ENCODE results near the gene SFMBT2.

Gene SFMBT2

DNA sequence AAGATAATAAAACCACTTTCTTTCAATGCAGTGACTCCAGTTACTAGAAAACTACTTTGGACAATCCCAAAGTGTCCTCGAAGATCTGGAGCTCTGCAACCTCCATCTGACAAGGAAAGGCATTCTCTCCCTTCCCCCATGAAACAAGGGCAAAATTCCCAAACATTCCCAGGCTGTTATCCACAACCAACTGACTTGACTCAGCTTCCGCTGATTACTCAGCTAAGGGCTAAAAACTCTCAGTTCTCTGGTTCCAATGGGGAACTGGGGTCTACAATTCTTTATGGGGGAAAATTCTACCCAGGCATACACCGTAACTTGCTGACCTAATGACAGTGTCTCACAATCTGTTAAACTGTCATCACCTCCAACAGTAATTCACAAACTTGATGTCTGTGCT lies 48.4 kb downstream of the SFMBT2 start:
- no peak for DNase-seq

DNA sequence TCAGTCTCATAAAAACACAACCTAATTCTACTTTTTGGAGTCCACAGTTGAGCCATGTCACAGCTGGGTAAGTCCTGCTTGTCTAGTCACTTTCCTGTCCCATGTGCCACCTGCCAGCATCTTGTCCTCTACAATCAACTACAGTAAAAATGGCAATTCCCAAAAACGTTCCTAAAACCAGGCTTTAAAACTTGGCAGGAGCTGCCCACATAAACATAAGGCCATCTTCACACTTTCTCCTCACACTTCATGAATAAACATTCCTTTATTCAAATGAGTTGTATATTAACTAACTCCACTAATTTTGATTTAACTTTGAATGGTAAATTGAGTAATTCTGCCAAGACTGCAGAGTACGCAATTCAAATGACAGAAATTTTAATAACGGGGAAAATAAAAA lies 49.5 kb downstream of the SFMBT2 start:
- DNase-seq, result no peak

DNA sequence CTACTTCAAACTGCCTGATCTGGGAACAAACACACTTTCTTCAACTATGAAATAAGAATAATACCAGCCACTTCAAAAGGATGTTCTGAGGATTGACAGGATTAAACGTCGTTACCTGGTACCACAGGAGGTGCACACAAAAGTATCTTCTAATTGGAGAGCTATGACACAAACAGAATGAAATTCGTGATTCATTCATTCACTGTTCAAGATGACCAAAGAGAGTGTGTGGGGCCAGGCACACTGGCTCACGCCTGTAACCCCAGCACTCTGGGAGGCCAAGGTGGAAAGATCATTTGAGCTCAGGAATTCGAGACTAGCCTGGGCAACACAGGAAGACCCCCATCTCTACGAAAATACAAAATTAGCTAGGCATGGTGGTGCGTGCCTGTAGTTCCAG lies 50.9 kb downstream of the SFMBT2 start:
- no peak for DNase-seq

DNA sequence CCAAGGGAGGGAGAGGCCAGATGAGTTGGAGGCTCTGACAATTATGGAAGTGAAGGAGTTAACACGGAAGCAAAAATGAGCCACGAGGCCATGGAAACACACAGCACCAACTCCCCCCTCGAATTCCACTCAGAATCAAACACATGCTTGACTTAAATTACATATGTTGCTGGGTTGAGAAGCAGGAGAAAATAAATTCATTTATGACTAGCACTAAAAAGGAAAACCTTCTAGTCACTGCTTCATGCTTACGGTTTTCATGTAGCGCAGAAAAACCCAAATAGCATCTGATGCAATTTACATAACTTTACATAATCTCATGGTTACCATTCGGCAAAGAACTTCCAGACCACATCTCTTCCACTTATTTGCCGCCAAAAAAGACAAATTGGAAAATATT lies 51.5 kb downstream of the SFMBT2 start:
- no peak for DNase-seq

DNA sequence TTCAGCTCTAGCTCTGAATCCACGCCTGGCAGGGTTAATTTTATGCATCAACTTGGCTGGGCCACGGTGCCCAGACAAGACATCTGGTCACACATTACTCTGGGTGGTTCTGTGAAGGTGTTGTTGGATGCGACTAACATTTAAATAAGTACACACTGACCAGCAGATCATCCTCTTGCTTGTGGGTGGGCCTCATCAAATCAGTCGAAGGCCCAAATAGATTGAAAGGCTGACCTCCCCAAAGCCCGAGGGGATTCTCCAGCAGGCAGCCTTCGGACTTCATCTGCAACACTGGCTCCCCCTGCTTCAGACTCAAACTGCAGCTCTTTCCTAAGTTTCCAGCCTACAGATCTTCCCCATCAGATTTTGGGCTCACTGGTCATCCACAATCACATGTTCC lies 53.6 kb downstream of the SFMBT2 start:
- no peak for DNase-seq

DNA sequence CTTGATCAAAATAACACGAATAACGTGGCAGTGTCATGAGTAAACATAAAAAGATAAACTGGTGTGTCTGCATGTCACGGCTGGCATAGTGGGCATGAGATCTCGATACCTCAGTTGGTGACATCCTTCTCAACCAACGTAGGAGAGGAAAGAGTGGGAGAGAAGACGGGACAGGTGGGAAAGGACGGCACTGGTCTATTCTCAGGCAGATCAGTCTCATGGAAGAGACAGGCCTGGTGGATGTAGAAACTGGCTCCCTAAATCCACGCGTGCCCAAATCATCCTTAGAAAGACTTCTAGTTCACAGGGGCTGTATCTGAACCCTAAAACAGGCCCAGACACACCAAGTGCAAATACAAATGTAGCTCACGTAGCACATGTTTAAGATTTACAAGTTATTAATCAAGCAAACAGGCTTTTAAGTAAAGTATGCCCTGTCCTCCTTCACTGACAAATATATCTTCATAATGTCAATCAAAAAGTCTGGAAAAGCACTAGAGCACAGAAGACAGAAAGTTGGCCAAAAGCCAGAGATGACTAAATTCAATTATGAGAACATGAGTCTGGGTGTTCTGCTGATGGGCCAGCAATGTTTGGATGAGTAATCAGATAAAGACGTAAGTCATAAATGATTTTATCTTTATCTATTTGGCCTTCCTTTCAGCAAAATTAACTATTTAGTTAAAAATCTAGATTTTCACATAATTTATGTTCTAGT lies 56.3 kb downstream of the SFMBT2 start:
- DNase-seq, result peak; percentile 83

DNA sequence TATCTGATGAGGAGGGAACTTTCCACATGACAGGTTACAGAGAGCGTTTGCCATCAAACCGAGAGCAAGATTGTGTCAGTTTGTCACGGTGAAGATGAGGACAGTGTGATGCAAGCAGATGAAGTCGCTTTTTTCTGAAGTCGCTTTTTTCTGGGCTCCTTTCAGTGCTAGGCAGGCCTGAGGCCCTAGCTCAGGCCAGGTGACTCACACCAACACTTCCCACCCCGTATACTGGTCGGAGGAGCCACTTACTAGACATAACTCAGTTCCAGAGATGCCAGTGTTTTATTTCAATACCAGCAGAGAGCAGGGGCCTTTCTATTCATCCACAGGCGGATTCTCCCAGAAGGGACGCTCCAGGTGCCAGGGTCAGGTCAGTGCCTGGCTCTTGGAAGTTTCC lies 58.9 kb downstream of the SFMBT2 start:
- DNase-seq, result no peak

DNA sequence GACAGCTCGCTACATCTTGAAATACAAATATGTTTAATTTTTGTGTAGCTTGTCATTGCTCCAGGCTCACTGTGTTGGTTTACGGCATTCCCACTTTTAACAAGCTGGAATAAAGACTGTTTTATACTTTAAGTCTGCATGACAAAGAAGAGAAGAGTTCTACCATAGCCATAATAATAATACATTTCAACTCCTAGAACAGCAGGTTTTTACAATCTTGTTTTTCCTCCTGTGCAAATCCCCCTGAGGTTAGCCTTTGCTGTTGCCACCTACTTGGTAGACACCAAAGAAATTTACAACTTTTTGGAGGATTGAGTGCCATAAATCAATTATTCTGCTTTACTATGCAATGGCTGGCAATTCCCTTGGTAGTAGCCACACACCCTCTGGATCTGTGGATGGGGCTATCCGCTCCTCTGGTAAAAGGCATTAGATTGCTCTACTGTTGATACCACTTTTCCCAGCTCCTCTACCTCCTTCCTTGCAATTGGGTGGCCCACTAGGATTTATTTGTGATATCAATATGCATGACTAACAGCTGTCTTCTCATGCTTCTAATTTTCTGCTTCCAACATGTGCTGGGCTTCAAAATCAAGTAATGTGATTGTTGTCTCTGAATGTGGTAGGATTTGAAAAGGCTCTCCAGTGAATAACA lies 60.2 kb downstream of the SFMBT2 start:
- no peak for DNase-seq

DNA sequence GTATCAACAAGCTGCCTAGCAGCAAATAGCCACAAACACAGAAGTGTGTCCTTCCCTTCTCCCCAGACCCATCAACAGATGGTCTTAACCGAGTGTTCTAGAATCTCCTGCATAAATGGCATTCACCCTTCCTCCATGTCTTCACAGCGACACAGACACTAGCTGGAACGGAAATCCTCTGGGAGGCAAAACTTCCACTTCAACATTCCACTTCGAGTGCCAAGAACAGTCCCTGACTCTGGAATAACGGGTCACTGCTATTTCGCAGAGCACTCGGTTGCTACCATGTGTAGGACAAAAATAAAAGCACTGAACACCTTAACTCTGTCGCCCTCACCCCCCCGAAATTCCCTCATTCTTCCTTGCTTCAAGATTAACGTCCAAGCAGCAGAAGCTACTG lies 65.1 kb downstream of the SFMBT2 start:
- no peak for DNase-seq

DNA sequence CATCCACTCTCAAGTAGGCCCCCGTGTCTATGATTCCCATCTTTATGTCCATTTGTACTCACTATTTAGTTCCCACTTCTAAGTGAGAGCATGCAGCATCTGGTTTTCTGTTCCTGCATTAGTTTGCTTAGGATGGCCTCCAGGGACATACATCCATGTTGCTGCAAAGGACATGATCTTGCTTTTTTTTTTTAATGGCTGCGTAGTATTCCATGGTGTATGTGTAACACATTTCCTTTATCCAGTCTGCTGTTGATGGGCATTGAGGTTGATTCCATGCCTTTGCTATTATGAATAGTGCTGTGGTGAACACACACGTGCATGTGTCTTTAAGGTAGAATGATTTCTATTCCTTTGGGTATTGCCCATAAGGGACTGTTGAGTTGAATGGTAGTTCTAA lies 67.8 kb downstream of the SFMBT2 start:
- no peak for DNase-seq

DNA sequence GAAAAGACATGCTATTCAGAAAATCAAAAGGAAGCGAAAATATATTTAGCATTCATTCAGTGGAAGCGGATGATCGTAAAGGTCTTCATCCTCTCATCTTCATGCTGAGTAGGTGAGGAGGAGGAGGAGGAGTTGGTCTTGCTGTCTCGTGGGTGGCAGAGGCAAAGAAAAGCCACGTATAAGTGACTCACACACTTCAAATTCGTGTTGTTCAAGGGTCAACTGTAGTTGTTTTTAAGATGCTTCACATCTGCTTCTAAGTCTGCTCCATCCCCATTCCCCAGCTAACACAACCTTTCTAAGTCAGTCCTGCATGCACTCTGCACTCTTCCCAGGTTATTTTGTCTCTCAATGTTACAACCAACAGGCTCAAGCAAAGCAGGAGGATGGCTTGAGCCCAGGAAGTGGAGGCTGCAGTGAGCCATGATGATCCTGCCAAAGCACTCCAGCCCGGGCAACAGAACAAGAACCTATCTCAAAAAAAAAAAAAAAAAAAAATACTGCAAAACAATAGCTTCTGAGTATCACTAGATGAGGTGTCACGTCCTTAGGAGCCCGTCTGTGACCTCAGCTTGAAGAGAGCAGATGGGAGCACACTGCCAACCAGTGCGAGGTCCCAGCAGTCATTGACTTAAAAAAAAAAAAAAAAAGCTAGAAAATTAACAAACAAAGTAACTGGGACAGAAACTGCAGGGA lies 70.5 kb downstream of the SFMBT2 start:
- DNase-seq, result no peak

DNA sequence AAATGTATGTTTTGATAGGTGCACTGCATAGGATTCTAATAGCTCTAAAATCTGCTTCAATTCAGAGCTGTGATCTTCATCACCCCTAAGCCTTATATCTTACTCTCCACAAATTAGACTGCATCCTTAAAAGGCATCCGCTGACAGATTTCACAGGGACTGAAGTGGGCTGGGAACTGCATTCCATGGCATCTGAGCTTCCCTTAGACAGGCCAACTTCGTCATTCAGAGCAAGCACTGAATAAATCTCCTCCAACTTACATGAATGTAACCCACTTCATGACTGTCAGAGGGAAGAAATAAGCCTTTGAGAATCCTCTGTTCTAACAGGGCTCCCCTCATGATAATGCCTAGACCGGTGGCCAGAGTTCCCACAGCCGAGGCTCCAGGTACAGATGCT lies 71.3 kb downstream of the SFMBT2 start:
- DNase-seq, result no peak

DNA sequence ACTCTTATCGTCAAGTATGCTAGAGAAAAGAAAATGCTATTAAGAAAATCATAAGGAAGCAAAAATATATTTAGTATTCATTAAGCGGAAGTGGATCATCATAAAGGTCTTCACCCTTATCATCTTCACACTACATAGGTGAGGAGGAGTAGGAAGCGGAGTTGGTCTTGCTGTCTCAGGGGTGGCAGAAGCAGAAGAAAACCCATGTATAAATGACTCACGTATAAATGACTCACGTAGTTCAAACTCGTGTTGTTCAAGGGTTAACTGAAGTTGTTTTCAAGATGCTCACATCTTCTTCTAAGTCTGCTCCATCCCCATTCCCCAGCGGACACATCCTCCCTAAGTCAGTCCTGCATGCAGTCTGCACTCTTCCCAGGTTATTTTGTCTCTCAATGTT lies 72.4 kb downstream of the SFMBT2 start:
- DNase-seq, result no peak

DNA sequence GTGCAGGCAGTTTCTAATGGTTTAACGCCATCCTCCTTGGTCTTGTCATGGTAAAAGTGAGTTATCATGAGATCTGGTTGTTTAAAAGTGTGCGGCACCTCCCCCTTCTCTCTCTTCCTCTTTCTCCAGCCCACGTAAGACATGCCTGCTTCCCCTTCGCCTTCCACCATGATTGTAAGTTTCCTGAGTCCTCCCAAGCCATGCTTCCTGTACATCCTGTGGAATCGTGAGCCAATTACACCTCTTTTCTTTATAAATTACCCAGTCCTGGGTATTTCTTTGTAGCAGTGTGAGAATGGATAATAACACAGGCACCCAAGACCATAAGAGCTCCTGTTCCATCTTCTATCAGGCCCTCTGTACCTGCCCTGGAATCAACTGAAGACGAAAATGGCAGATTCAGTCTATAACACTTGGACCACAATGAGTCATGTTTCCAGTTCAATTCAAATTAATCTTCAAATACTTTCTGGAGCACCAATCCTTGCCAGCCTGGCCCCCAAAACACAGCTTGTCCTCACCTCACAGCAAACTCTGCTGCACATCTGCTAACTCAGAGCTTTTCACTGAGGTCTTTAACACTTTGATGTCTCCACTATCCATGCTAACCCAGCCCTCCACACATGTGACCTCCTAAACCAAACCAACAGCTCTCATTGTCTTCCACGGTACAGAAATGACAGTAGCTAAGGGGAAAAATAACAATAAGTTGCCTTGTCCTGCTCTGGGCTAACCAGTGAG lies 73.2 kb downstream of the SFMBT2 start:
- DNase-seq, result no peak

DNA sequence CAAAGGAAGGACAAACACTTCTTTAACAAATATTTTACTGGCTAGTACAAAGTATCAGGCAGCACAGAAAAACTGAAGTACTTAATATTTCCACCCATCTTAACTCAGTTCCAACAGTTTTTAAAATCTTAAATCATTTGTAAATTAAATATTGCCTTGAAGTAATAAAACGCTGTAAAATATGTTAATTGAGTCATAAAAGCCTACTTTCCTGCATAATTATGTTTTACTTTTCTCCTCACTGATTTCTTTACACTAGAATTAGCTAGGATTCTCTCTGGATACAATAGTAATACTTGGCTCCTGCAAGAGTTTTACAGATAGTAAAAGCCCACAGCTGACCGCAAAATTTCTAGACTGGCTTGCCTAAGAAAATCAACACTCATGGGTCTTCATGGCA lies 74.9 kb downstream of the SFMBT2 start:
- no peak for DNase-seq

DNA sequence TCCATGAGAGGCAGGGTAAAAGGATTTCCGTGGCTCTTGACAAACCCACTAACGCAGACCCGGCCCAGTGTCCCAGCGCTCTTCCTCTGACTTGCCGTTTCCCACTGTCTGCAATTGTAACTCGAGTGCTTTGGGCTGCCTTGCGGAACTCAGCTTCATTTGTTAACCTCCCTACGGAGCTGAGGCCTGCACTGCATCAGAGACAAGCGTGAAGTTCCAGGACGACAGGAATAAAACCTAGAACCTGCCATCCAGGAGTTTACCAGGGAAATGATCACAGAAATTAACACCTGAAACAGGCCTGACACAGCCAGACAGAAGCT lies 76.2 kb downstream of the SFMBT2 start:
- no peak for DNase-seq

DNA sequence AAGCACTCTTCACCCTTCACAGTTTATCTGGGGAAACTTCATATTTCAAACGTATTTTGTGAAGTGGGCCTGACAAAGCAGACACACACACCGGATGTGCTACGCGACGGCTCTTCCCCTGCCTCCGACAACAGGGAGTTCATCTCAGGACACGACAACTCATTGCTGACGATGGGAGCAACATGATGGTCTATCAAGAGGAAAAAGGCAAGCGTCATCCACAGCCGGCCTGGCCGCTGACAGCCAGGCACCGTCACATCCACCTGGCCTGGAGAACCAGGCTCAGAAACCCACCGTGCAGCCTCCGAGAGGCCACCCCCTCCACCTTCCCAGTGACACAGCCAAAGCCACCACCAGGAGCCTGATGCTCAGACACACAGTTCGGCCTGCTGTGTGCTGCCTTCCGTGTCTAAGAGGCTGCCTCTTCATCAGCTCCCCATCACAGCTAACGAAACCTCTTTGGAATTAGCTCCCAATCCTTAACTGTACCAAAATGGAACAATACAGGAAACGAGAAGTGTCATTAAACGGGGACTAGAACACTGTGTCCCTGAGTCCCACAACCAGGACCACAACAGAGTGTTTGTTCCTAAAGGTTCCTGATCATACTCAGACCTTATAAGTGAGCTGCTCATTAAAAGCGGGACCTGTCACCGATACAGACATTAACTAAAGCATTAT lies 76.7 kb downstream of the SFMBT2 start:
- DNase-seq, result no peak

DNA sequence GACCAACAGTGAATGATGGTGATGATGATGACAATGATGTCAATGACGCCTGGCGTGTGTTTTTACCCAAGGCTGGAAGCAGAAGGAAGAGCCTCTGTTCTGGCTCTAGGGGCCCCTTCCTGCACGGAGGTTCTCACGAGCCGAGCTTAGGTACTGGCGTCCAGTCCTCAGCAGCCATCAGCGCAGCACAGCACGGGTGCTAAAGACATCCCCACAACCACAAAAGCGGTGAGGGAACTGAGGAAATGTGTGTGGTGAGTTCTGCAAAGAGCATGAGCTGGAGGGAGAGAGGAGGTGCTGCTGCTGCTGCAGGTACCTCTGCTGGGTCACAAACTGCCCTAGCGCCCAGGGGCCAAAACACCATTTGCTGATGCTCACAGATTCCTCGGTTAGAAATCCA lies 81.6 kb downstream of the SFMBT2 start:
- DNase-seq, result no peak

DNA sequence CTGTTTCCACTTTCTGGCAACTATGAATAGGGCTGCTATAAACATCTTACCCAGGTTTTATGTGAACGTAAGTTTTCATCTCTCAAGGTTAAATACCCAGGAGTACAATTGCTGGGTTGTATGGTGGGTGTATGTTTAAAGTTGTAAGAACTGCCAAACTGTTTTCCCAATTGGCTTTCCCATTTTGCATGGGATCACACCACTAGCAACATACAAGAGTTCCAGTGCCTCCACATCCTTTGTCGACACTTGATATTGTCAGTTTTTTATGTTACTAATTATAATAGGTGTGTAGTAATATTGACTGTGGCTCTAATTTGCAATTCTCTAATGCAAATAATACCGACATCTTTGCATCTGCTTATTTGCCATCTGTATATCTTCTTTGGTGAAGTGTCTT lies 82.9 kb downstream of the SFMBT2 start:
- DNase-seq, result no peak

DNA sequence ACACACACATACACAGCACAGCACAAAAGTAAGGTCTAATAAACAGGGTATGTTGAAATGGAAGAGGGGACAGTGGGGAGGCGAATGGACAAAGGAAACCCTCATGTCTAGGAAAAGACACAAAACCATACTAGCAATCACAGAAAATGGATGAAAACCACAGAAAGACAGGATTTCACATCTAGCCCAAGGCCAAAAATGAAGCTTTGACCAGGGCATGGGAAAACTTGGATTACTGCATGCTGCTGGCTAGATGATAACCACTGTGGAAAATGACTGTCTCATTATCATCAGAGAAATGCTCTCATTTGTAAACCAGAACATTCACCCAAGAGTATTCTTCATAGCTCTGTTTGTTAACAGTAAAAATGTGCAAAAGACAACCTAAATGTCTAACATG lies 88.2 kb downstream of the SFMBT2 start:
- DNase-seq, result no peak

DNA sequence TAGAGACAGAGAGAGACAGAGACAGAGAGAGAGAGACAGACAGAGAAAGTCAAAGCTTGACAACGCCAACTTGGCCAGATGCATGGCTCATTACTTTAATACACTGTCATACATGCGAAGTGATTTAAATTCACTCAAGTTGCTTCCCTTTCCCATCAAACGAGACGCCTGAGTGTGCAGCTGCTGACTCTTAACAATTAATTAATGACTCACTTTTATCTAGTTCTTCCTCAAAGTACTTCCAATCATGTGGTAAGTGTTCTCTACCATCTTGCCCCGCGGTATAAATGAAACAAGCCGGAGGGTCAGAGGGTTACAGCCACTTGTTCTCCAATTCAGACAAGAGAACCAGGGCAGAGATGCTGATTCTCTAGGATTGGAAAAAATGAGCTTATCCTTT lies 90.8 kb downstream of the SFMBT2 start:
- peak; percentile 38 for DNase-seq

DNA sequence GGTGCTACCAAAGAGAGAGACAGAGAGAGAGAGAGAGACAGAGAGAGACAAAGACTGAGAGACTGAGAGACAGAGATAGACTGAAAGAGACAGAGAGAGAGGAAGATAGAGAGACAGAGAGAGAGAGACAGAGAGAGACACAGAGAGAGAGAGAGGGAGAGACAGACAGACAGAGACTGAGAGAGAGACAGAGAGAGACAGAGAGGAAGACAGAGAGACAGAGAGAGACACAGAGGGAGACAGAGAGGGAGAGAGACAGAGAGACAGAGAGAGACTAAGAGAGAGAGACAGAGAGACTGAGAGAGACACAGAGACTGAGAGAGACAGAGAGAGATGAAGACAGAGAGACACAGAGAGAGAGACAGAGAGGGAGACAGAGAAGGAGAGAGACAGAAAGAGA lies 91.2 kb downstream of the SFMBT2 start:
- DNase-seq, result no peak

DNA sequence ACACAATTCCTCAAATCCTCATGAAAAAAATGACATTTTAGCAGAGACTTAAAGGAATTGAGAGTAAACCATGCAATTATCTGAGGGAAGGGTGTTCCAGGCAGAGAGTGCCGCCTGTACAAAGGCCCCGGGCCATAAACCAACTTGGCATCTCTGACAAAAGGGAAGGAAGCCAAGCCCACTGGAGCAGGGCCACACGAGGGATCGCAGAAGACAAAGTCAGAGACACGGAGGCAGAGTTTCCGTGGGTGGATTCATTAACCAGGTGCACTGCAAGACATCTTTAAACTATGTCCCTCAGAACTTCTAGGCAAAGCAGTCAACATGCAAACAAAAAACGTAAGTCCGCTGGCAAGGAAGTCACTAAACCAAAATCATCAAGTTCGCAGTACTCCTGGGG lies 92.0 kb downstream of the SFMBT2 start:
- DNase-seq, result no peak

Data from kidney glomerular epithelial cell (primary cell).